HG03097 (cell line): ENCODE measurements around the gene ADGRG7.

Experiments
- ATAC-seq: cut with Tn5 transposase; IDR thresholded peaks from one replicate; pipeline ENCODE4 v1.9.1; 2021; ENCODE audit not compliant: unreplicated experiment, low FRiP score

The ADGRG7 gene

GRCh38 chr3:100600181-100601042 is 9.0 kb upstream of the ADGRG7 start:
- no peak for ATAC-seq

DNA sequence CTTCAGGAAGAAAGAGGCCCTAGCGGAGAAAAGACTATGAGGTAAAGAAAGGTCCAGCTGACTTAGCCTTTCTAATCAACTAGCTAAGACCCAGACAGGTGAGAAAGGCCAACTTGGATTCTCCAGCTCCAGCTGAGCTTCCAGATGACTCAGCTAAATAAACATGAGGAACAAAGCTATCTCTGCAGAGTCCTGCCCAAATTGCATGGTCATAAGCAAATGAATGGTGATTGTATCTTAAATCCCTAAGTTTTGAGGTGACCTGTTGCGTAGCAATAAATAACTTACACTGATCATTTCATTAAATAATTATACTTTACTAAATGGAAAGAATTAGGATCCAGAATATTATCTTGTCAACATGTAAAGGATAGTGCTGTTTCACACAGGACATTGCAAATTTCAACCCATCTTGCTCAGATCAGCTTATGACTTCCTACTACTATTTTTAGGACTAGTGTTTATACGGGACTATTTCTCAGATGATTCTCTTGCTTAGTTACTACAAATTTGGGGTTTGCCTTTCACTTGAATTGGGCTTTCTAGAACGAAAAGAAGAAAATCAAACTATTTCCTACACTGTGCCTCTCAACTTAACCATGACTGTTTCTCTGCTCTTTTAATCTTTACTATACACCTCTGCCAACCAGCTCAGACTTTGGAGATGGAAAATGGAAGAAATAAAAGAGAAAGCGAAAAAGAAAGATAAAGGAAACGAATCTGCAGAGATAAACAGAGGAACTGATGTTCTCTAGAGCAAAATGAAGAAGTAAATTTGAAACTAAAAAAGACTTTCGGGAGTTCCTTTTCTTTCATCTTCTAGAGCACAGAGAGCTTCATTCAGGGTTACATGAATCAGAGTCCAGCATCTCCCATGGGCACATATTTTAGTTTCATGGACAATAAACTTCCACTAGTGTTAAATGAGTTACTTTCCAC is 6.6 kb upstream of the ADGRG7 start:
- no peak for ATAC-seq

DNA sequence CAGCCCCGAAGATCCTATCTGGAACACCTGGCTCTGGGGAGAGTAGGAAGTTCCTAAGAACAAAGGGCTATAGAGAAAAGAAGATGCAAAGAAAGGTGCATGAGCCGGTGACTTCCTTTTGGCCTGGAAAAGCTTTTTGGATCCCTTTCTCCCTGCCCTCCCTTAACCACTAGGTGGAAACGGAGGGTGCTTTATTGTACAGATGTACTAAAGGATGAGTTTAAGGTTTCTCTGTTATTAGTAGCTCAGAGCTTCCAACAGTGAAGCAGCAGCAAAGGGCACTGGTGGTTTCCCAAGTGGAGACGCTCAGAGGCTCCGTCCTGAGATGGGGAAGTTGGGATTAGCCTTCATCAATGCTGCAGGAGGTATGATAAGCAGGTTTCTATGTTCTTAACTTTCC is 5.9 kb upstream of the ADGRG7 start:
- ATAC-seq: no peak

DNA sequence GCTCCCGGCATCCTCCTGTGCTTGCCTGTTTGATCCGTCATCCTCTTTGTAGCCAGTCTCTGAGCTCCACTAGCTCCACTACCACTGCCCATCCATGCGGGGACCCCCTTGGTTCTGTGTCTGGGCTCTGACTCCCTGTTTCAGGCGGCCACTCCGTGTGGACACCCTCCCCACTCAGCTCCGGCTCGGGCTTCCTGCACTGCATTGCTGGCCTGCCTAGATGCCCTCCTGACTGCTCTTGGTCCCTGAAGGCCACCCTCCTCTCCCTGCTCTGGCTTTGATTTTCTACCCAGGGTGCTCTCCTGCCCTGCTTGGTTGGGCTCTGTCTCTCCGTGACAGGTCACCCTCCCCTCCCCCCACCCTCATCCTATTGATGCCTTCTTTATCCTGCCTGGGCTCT is 4.0 kb upstream of the ADGRG7 start:
- ATAC-seq: no peak

- ATAC-seq: peak; percentile 66
These were observed 2.4 kb upstream of the ADGRG7 start for GRCh38 chr3:100606894-100607512.

DNA sequence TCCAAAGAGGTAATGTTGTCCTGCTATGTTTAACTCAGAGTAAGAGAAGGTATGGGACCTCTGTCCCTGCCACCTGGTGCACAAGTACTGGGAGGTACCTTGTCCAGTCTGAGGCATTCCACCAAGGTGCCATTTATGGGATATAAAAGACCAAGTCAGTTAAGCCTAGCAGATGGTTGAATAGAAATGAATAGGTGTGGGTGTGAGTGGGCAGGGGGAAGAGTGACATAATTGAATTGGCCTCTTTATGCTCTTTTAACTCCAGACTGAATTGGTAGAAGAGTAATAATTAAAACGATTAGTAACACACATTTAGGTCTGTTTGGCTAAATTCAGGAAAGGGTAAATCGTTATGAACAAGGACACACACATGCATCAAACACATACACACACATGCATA is 562 bp downstream of the ADGRG7 start:
- ATAC-seq: no peak

DNA sequence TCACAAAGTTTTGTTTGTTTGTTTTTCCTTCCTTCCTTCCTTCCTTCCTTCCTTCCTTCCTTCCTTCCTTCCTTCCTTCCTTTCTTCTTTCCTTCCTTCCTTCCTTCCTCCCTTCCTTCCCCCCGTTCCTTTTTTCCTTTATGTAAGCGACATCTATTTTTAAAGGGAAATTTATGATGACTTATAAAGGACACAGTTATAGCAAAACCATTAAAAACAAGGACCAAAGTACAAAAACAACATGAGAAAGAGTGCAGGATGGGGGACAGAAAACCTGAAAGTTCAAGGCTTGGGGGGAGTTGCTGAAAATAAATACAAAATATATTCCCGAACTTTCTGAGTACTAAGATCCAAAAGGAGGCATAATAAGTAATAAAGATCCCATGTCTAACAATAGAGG is 1.8 kb downstream of the ADGRG7 start:
- no peak for ATAC-seq

DNA sequence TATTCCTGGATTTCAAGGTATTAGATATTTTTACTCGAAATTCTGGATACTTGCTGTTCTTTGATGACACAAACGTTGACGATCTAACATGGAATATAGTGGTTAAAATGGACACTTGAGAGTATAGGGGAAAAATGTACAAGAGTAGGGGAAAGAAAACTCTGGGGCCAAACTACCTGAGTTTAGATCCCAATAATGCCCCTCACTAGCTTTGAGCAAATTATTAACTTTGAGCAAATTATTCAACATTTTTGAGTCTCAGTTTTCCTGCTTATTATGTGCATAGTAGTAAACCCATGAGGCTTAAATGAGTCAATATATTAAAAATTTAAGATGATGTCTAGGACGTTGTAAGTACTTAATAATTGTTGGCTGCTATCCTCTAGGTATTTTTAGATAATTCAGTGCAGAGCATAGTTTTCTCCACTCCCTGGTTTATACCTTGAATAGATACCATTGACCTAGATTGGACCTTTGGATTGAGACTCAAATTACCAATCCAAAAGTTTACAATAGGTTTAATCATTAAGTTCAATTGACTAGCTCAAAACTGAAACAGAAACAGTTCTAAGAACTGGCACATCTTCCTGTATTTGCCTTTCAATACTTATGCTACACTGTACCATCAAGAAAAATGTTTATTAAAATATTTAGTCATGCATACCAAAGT is 4.5 kb downstream of the ADGRG7 start:
- peak; percentile 59 for ATAC-seq

DNA sequence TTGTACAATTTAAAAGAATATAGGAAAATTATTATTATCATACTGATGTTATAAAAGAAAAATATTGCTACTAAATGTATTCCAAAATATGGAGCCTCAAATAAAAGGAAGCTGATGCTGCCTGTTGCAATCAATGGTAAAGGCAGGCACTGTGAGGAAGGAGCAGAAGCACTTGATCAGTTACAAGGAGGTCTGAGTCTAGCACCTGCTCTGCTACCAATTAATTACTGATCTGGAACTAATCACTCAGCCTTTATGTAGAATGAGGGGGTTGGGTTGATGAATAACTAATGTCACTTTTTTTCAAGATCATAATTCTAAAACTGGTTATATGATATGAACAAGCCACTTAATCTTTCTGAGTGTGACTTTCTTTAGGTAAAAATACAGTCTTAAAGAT is 5.5 kb downstream of the ADGRG7 start:
- peak; percentile 54 for ATAC-seq

DNA sequence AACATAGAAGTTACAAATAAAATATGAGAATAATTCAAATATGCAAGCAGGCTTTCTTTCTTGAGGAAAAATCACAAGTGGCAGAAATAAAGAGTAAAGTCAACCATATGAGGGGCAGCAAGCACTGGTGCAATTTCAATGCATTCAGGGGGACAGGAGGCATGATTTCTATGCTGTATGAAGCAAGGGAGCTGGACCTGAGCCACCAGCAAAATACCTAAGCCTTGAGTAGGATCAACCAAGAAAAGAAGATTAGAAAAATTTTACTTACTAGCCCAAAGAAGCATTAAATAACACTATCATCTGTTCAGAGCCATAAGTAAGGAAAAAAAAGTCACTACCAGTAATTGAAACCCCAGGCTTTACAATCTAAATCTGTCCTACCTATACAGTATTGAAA is 6.3 kb downstream of the ADGRG7 start:
- ATAC-seq: no peak

GRCh38 chr3:100621251-100621650 is 11.8 kb downstream of the ADGRG7 start:
- no peak for ATAC-seq

GRCh38 chr3:100627491-100627890 is 18.1 kb downstream of the ADGRG7 start:
- ATAC-seq: no peak

DNA sequence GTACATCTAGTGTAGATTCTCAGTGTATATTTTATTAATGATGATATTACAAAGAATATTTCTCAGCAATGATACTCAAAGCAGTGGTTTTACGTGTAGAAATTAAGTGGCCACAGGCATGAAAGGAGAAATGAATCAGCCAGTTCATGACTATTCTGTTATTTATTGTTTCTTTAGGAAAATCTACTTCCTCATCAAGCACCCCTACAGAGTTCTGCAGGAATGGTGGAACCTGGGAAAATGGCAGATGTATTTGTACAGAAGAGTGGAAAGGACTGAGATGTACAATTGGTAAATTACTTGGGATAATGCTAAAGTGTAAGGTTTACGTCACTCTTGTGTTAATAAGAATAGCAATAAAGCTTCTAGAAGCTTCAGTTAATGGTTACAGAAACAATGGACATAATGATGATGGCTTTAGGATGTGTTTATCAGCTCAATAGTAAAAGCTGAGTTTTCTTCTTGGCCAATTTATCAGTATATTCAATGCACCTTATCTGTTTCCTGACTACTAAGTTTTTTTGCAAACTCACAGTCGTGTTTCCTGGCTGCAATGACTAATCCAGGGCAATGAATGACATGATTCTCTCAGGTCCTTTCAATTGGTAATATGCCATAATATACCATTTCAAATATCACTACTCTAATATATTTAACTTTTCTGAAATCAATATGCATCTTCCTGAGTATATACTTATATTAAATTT is 20.2 kb downstream of the ADGRG7 start:
- no peak for ATAC-seq

GRCh38 chr3:100630664-100631063 is 21.3 kb downstream of the ADGRG7 start:
- ATAC-seq: no peak

DNA sequence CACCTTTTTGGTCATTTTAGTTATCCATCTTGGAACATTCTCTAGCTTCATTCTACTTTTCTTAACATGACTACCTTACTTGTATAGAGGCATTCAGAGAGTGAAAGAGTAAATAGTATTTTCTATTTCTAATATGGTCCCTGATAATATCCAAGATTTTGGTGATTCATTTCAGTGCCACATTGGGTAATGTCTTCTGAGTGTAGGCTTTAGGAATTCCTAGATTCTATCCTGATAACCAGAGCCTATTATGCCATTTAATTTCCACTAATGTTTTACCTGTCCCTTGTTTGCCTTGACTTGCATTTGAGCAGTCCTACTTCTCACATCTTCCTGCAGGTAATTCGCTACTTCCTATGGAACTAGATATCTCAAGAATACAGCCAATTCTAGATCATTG is 21.8 kb downstream of the ADGRG7 start:
- ATAC-seq: no peak

- no peak for ATAC-seq
These were observed 25.3 kb downstream of the ADGRG7 start for GRCh38 chr3:100634493-100635272.

GRCh38 chr3:100635273-100635701 is 25.9 kb downstream of the ADGRG7 start:
- no peak for ATAC-seq

DNA sequence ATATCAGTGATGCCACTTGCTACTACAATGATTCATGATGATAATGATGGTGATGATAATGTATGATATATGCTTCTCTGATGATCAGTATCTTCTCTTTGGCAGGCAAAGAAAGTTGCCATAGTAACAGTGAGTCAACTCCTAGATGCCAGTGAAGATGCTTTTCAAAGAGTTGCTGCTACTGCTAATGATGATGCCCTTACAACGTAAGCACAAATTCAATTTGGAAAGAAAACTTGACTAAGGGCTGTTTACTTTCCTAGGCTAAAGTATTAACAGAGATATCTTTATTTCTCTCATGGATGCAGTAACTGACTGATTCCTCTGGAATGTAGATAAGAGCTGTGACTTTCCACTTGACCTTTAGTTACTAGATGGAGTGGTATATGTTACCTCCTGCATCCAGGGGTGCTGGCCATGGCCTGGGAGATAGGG is 27.8 kb downstream of the ADGRG7 start:
- no peak for ATAC-seq

GRCh38 chr3:100640633-100641032 is 31.2 kb downstream of the ADGRG7 start:
- no peak for ATAC-seq
